OCI-LY7 (cell line): Measurements from ENCODE around the gene TSHZ2. TPM values are rescaled to one million over a fixed set of nuclear protein-coding genes. Genes with fewer than 3 reads are reported as not detected.
A peak's percentile ranks its signal among the peaks of the same experiment; 100 is the strongest.

ENCODE experiments used
- BruUV-seq: library from RNA; stranded (reverse); fragments of 400-500 nt; replicated peaks from 2 replicates; lab custom pipeline; 2021; lab: Mats Ljungman, UMichigan
- CTCF ChIA-PET: fragments of 300-600 bp; sonication (Branson Sonifier 250); formaldehyde crosslinking; loops from one replicate; lab custom pipeline; 2022; ENCODE audit warnings: antibody characterized with exemption; ENCODE audit not compliant: unreplicated experiment; lab: Charles Lee
- POLR2A ChIA-PET: fragments of 300-600 bp; sonication (Branson Sonifier 250); formaldehyde crosslinking; loops from one replicate; lab custom pipeline; 2022; ENCODE audit warnings: antibody characterized with exemption; lab: Charles Lee
- DNase-seq: peaks from one replicate; pipeline ENCODE4 v3.0.0-alpha.2; 2015; ENCODE audit warnings: low spot score
- H2AFZ ChIP-seq: fragments of 200-600 bp; sonication (generic), shearing (Covaris generic); 2 replicates; pipeline ENCODE4 v1.6.1; 2014; ENCODE audit warnings: mild to moderate bottlenecking, antibody characterized with exemption, low read length, moderate library complexity
- H3K27ac ChIP-seq: fragments of 200-600 bp; sonication (generic); 2 replicates; pipeline ENCODE4 v1.5.1; 2014; ENCODE audit warnings: mixed run types, low read depth, mild to moderate bottlenecking, moderate library complexity, low read length, inconsistent platforms; ENCODE audit not compliant: poor library complexity, severe bottlenecking
- H3K36me3 ChIP-seq: fragments of 200-600 bp; sonication (generic); 2 replicates; pipeline ENCODE4 v1.6.1; 2014; ENCODE audit warnings: mild to moderate bottlenecking, antibody characterized with exemption, low read length, moderate library complexity, mixed read lengths; ENCODE audit not compliant: insufficient read depth
- H3K4me1 ChIP-seq: fragments of 200-600 bp; sonication (generic); 2 replicates; pipeline ENCODE4 v1.5.1; 2014; ENCODE audit warnings: mild to moderate bottlenecking, low read length; ENCODE audit not compliant: insufficient read depth, poor library complexity, severe bottlenecking
- H3K4me2 ChIP-seq: fragments of 200-600 bp; sonication (generic); 2 replicates; pipeline ENCODE4 v1.6.1; 2014; ENCODE audit warnings: mild to moderate bottlenecking, low read length
- H3K4me3 ChIP-seq: fragments of 200-600 bp; sonication (generic); 2 replicates; pipeline ENCODE4 v1.5.1; 2014; ENCODE audit warnings: mild to moderate bottlenecking, low read depth, low read length; ENCODE audit not compliant: poor library complexity, severe bottlenecking
- H3K79me2 ChIP-seq: fragments of 200-600 bp; sonication (generic); 2 replicates; pipeline ENCODE4 v1.6.1; 2016; ENCODE audit warnings: low read depth, mild to moderate bottlenecking, low read length, moderate library complexity, mixed read lengths; ENCODE audit not compliant: insufficient read depth
- H3K9me2 ChIP-seq: fragments of 200-600 bp; sonication (generic); 2 replicates; pipeline ENCODE4 v1.6.1; 2016; ENCODE audit warnings: mild to moderate bottlenecking, low read length, mixed read lengths; ENCODE audit not compliant: insufficient read depth
- H3K9me3 ChIP-seq: fragments of 200-600 bp; sonication (generic); 2 replicates; pipeline ENCODE4 v1.6.1; 2014; ENCODE audit warnings: mild to moderate bottlenecking, mixed run types, low read length, mixed read lengths
- H4K20me1 ChIP-seq: fragments of 200-600 bp; sonication (generic); 2 replicates; pipeline ENCODE4 v1.6.1; 2014; ENCODE audit warnings: mild to moderate bottlenecking, antibody characterized with exemption, low read length, moderate library complexity, mixed read lengths; ENCODE audit not compliant: insufficient read depth
- CTCF ChIP-seq: fragments of 200-600 bp; sonication (generic); conservative IDR thresholded peaks from 2 replicates; pipeline ENCODE4 v1.5.1; 2014; ENCODE audit warnings: mild to moderate bottlenecking, antibody characterized with exemption, low read length, moderate library complexity, mixed read lengths
- EZH2phosphoT487 ChIP-seq: fragments of 200-600 bp; sonication (generic); IDR thresholded peaks from 2 replicates; pipeline ENCODE4 v1.6.1; 2018; ENCODE audit warnings: low read depth, borderline replicate concordance, mild to moderate bottlenecking, mixed run types, antibody characterized with exemption, low read length, moderate library complexity, mixed read lengths
- intact Hi-C: fragments of 100-400 bp; cut with micrococcal nuclease; formaldehyde crosslinking; loops from one replicate; pipeline ENCODE4 v1.10.0; 2022; ENCODE audit not compliant: unreplicated experiment
- total RNA-seq, 2 experiments: library from RNA; depleted of rRNA in 1 of 2; stranded (reverse); fragments of >200 nt in 1 of 2; shearing (Covaris generic) in 1 of 2; gene quantifications; 2 replicates each; pipeline ENCODE4 v1.2.3, GENCODE V29; 2014 to 2022

Gene TSHZ2
- total RNA-seq, 2 experiments from 2014 or later, result not detected

- no peak overlapping the region for H3K4me2 ChIP-seq
- H3K9me2 ChIP-seq, result no peaks in the 10 kb centered on the region
- ChIA-PET CTCF (interaction anchor here (1.1 kb wide), 1 partner anchor 126 kb away, joined by 3 read pairs; no protein-coding TSS in a partner anchor), POLR2A (interaction anchor here (0.5 to 1.6 kb wide), 4 partner anchors 8 to 34 kb away, joined by 3 to 4 read pairs (median 3); no protein-coding TSS in a partner anchor)
- H2AFZ ChIP-seq, result no peak overlapping the region
- TF ChIP-seq CTCF (no peak), EZH2phosphoT487 (no peak)
- H3K27ac ChIP-seq, result no peak overlapping the region
- no peaks in the 10 kb centered on the region for H3K36me3 ChIP-seq
- H3K4me1 ChIP-seq, result peaks cover 28% of the 10 kb centered on the region
- DNase-seq, result no peak
- BruUV-seq, result no TSS peak
- no peaks in the 10 kb centered on the region for H4K20me1 ChIP-seq
- no peaks in the 10 kb centered on the region for H3K9me3 ChIP-seq
- H3K4me3 ChIP-seq, result no peak overlapping the region
- intact Hi-C loops, result no loop called here
- no peaks in the 10 kb centered on the region for H3K79me2 ChIP-seq
Observed at GRCh38 chr20:53127027-53127426, 154.9 kb downstream of the TSHZ2 start.

GRCh38 chr20:53128004-53128403 lies 155.8 kb downstream of the TSHZ2 start:
- Histone ChIP-seq H3K4me2 (no peak overlapping the region), H3K27ac (no peak overlapping the region), H4K20me1 (no peaks in the 10 kb centered on the region), H3K9me3 (no peaks in the 10 kb centered on the region), H3K79me2 (no peaks in the 10 kb centered on the region), H3K4me3 (no peak overlapping the region), H2AFZ (0 out of 2 replicates have a peak overlapping the region, but pooled peaks have one; percentile 8), H3K9me2 (no peaks in the 10 kb centered on the region), H3K36me3 (no peaks in the 10 kb centered on the region), H3K4me1 (peaks cover 19% of the 10 kb centered on the region)
- TF ChIP-seq EZH2phosphoT487 (no peak), CTCF (no peak)
- intact Hi-C loops, result no loop called here
- ChIA-PET POLR2A (interaction anchor here (0.6 kb wide), 1 partner anchor 39 kb away, joined by 3 read pairs; no protein-coding TSS in a partner anchor), CTCF (no interaction called here)
- no TSS peak for BruUV-seq
- DNase-seq, result no peak

- Histone ChIP-seq H3K4me3 (no peak overlapping the region), H3K27ac (no peak overlapping the region), H3K4me2 (no peak overlapping the region), H3K4me1 (peaks cover 19% of the 10 kb centered on the region), H3K9me2 (no peaks in the 10 kb centered on the region), H3K79me2 (no peaks in the 10 kb centered on the region), H2AFZ (no peak overlapping the region), H3K36me3 (no peaks in the 10 kb centered on the region), H4K20me1 (no peaks in the 10 kb centered on the region), H3K9me3 (no peaks in the 10 kb centered on the region)
- intact Hi-C loops, result no loop called here
- no peak for DNase-seq
- no peak for TF ChIP-seq EZH2phosphoT487
- no peak for TF ChIP-seq CTCF
- ChIA-PET CTCF (no interaction called here), POLR2A (interaction anchor here (0.6 to 1.5 kb wide), 2 partner anchors 9 to 13 kb away, joined by 3 to 9 read pairs; no protein-coding TSS in a partner anchor)
- BruUV-seq, result no TSS peak
Observed at GRCh38 chr20:53129563-53129962, 157.4 kb downstream of the TSHZ2 start.
